Stromal cell of bone marrow (primary cell): ENCODE measurements around the gene KRT3.

ENCODE experiments used
- DNase-seq: peaks from one replicate; pipeline ENCODE4 v3.0.0-alpha.2; 2012; ENCODE audit warnings: low read depth

The KRT3 gene

GRCh38 chr12:52813885-52814709 lies 18.2 kb upstream of the KRT3 start, which contains the start of gene KRT4:
Gene KRT4, minus strand, starts transcription at chr12:52814116. Its CDS starts 58 bp downstream, at chr12:52814058.
- DNase-seq: no peak

DNA sequence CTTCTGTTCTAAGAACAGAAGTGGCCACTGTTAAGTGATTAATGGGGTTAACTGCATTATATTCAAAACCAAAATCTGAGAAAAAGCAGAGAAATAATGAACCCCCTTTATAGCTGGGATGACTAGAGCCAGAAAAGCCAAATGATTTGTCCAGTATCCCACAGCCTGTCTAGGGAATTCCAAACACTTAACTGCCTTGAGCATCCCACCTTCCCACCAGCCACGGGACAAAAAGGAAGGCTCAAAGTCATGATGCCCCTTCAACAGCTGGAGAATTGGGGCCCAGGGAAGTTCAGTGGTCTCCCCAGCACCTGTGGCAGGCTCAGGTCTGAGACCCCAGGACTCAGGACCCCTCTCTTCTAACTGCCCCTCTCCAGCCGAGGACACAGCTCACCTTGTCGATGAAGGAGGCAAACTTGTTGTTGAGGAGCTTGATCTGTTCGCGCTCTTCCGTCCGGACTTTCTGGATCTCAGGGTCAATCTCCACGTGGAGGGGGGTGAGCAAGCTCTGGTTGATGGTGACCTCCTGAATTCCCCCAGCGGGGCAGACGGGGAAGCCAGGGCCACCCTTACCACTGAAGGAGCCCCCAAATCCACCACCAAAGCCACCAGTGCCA lies 17.4 kb upstream of the KRT3 start:
- DNase-seq: no peak

DNA sequence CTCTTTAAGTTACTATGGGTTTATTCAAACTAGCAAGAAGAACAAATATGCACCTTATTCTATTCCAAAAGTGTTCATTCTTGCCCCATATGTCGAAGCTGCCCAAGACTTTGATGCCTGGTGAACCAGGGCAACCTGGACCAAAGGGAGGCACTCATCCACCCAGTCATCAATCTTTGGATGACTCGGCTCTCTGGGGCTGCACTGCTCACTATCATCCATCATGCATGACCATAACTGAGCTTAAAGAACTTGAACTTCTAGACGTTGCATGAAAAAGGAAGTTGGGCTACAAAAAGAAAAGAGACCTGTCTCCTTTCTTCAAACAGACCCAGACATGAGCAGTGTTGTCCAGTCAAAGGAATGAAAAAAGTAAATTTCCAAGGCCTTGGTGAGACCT lies 16.8 kb upstream of the KRT3 start:
- DNase-seq: no peak

DNA sequence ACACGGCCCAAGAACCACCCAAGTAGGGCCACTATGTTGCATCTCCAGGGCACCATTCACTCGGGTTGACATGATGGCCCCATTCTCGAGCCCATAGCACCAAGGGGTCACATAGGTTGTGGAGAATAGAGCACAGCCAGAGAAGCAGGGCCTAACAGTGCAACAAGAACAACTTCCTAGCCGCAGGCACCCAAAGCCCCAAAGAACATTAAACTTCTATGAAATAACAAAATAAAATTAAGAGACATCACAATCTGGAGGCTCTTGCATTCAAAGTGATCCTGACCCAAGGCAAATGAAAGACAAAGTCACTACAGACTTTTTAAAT lies 16.1 kb upstream of the KRT3 start:
- no peak for DNase-seq

GRCh38 chr12:52811191-52812072 lies 15.5 kb upstream of the KRT3 start:
- no peak for DNase-seq

DNA sequence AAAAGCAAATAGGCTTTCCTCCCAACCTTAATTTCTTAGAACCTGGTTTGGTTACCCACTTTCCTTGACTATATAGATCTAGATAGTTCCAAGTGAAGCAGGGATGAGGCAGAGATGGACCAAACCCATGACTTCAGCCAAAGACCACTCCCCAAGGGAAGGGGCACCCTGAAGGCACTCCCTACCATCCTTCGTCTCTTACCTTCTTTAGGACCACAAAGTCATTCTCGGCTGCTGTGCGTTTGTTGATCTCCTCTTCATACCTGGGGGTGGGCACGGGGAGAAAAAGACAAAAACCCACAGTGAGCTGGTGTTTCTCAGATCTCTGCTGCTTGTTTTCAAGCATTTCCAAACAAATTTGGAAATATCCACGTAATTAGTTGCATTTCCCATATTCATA lies 14.6 kb upstream of the KRT3 start:
- DNase-seq: no peak

- no peak for DNase-seq
Measured at GRCh38 chr12:52809166-52809565, 13.2 kb upstream of the KRT3 start.

GRCh38 chr12:52808573-52809160 lies 12.8 kb upstream of the KRT3 start:
- no peak for DNase-seq

- no peak for DNase-seq
Measured at GRCh38 chr12:52807544-52808470, 11.9 kb upstream of the KRT3 start.

- DNase-seq: no peak
Measured at GRCh38 chr12:52806821-52807543, 11.1 kb upstream of the KRT3 start.

DNA sequence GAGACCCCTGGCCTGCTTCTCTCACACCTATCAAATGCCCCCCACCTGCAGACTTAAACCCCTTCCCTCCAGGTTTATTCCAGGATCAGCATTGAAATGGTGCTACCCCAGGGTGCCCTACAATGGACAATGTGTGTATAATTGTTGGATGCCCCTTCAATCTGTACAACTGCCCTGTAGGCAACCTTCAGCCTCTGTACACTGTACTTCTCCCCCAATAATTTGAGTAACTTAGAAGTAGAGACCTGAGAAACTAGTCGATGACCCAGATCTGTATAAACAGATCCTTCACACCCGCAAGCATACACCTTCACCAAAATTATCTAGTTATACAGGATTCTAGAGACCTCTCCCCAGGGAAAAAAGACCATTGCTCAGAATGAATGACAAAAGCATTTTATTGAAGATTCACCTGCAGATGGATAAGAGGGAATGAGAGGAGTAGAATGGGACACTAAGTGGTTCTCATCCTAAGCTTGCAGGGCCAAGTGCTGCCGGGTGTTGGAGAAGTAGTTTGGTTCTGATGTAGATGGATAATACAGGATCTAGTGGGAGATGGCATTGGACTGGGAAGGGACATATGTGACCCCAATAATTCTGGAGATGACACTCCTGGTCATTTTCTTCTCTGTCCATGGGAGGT lies 10.4 kb upstream of the KRT3 start:
- no peak for DNase-seq

DNA sequence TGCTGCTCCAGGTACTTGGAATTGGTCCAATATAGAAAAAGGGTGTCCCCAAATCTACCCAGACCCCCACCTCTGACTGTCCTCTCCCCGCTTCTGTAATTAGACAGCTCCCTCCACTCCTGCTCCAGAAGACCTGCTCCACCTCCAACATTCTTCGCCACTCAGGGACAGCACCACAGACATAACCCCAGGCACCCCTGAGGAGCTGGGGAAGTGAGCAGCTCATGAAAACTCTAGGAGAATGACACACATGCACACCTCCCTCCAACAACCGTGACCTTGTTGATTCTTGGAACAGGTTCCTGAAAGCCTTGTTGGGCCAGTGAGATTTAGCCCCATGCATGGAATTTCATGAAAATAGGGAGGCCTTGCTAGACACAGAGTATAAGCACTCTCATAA lies 9.8 kb upstream of the KRT3 start:
- no peak for DNase-seq

GRCh38 chr12:52805000-52805399 lies 9.1 kb upstream of the KRT3 start:
- no peak for DNase-seq

GRCh38 chr12:52802442-52802841 lies 6.5 kb upstream of the KRT3 start:
- no peak for DNase-seq

- DNase-seq: no peak
Measured at GRCh38 chr12:52801773-52802172, 5.9 kb upstream of the KRT3 start.

- no peak for DNase-seq
Measured at GRCh38 chr12:52800259-52800917, 4.5 kb upstream of the KRT3 start.

DNA sequence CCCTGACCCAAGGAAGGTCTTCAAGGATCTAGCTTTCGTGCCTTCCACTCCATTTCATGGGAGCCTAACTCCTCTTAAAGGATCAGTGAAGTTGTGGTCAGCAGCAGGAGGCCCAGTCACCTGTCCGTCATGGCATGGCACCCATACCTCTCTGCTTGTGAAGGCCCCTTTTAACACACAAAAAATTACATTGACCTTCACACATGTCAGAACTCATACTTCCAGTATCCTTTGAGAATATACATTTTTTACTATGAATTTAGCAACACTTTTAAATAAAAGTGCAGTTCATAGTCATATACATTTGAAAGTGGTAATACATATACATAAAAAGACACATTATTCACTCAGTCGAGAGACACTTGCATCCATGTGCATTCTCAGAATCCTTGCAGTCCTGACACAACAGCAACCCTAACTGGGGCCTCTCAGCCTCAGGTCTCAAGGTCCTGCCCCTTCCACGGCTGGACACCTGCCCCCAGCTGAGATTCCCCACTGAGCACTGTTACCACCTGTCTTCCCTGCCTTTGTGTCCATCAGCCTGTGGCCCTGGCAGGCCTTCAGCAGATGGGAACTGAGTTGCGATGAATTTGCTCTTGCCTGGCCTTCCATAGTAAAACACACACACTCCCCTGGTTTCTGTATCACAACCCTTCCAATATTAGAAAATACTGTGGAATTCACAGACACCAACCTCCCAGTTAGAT lies 3.7 kb upstream of the KRT3 start:
- DNase-seq: no peak

DNA sequence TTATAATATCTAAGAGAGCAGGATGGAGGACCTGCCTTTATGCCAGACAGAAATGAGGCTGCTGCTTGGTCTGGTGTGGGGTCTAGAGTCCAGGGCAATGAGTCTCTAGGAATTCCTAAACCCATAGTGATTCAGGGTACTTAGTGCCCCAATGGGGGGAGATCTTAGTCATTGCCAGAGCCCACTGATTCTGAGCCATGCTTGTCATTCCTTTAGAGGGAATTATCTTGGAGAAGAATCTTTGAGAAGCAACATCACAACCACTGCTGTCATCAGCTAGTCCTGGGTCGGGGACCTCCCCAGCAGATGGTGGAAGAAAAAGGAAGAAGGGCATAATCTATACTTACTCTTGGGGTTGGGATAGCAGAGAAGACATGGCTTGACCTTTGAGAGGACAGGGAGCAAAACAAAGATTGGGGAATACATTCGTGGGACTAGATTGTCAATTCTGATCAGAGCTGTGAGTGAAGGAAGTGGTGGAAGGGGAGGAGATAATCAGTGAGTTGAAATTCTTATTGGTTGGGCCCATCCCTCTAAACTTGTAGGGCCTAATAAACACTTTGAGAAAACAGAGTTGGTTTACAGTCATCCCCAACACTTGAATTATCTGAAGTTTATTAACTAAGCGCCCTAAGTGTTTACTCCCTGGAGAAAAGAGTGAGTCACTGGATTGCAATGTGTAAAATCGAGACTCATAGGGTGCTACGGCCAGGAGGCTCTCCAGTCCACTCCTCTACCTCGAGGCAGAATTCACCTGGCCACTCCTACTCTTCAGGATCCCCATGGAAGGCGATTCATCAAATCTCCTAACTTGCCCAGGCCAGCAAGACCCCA lies 3.0 kb upstream of the KRT3 start:
- DNase-seq: no peak
